Measurements from ENCODE around the gene WDR91.

Gene WDR91

GRCh38 chr7:135161669-135162068 lies 49.7 kb downstream of the WDR91 start:
- DNase-seq (ENCODE audit: low read depth, low spot score) = no peak

GRCh38 chr7:135160858-135161653 lies 50.3 kb downstream of the WDR91 start:
- DNase-seq (ENCODE audit: low read depth, low spot score) = no peak

- no peak for DNase-seq (ENCODE audit: low read depth, low spot score)
Measured at GRCh38 chr7:135160098-135160857, 51.0 kb downstream of the WDR91 start.

GRCh38 chr7:135159359-135160085 lies 51.8 kb downstream of the WDR91 start:
- DNase-seq (ENCODE audit: low read depth, low spot score) = no peak

- DNase-seq (ENCODE audit: low read depth, low spot score) = no peak
Measured at GRCh38 chr7:135158874-135159273, 52.5 kb downstream of the WDR91 start.

GRCh38 chr7:135158141-135158655 lies 53.1 kb downstream of the WDR91 start:
- DNase-seq (ENCODE audit: low read depth, low spot score) = no peak

- DNase-seq (ENCODE audit: low read depth, low spot score) = no peak
Measured at GRCh38 chr7:135156290-135156689, 55.0 kb downstream of the WDR91 start.

GRCh38 chr7:135154734-135155133 lies 56.6 kb downstream of the WDR91 start:
- no peak for DNase-seq (ENCODE audit: low read depth, low spot score)

- DNase-seq (ENCODE audit: low read depth, low spot score) = no peak
Measured at GRCh38 chr7:135152442-135152841, 58.9 kb downstream of the WDR91 start.

GRCh38 chr7:135151533-135151932 lies 59.8 kb downstream of the WDR91 start:
- DNase-seq (ENCODE audit: low read depth, low spot score) = no peak

GRCh38 chr7:135151132-135151531 lies 60.2 kb downstream of the WDR91 start:
- no peak for DNase-seq (ENCODE audit: low read depth, low spot score)

- no peak for DNase-seq (ENCODE audit: low read depth, low spot score)
Measured at GRCh38 chr7:135150072-135150782, 61.1 kb downstream of the WDR91 start.

GRCh38 chr7:135147899-135148721 lies 63.2 kb downstream of the WDR91 start, which contains the start of gene TMEM140:
Gene TMEM140 (plus strand): TSS chr7:135148072. CDS start chr7:135164442, 16,370 bp downstream.
- no peak for DNase-seq (ENCODE audit: low read depth, low spot score)

- DNase-seq (ENCODE audit: low read depth, low spot score) = no peak
Measured at GRCh38 chr7:135147341-135147898, 63.9 kb downstream of the WDR91 start.

GRCh38 chr7:135143885-135144668 lies 67.2 kb downstream of the WDR91 start:
- DNase-seq (ENCODE audit: low read depth, low spot score) = no peak
